HG03045 (cell line): Measurements from ENCODE around the gene RTL3.

Experiments used
- ATAC-seq: cut with Tn5 transposase; IDR thresholded peaks from one replicate; pipeline ENCODE4 v1.9.1; 2021; ENCODE audit warnings: mild to moderate bottlenecking, moderate library complexity; ENCODE audit not compliant: unreplicated experiment

Gene RTL3

GRCh38 chrX:78622831-78623230 lies 36.3 kb downstream of the RTL3 start:
- ATAC-seq = no peak

DNA sequence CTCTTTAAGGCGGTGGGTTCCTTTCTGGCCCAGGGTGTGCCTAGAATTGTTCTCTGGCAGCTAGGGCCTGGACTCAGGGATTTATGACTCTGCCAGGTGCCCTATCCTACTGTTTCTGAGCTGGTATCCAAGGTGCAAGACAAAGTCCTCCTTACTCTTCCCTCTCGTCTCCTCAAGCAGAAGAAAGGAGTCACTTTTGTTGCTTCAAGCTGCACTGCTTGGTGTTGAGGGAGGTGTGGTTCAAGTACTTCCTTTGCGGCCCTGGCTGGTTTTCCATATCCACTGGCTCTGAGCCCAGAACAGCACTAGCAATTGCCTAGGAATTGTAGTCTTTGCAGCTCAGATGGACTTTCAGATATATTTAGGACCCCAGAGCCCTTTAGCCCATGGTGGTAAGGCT lies 39.3 kb downstream of the RTL3 start:
- no peak for ATAC-seq

DNA sequence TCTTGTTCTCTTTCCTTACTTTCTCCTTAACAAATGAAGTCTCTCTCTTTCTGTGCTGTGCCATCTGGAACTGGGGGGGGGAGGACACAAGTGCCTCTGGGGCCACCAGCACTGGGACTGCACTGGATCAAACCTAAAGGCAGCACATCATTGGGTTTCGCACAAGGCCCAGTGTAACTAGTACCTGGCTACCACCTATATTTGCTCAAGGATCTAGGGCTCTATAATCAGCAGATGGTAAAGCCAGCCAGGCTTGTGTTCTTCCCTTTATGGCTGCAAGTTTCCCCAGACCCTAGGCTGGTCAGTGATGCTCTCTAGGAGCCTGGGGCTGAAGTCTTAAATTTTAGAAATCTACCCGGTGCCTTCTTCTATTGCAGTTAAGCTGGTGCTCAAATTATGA lies 40.1 kb downstream of the RTL3 start:
- no peak for ATAC-seq

DNA sequence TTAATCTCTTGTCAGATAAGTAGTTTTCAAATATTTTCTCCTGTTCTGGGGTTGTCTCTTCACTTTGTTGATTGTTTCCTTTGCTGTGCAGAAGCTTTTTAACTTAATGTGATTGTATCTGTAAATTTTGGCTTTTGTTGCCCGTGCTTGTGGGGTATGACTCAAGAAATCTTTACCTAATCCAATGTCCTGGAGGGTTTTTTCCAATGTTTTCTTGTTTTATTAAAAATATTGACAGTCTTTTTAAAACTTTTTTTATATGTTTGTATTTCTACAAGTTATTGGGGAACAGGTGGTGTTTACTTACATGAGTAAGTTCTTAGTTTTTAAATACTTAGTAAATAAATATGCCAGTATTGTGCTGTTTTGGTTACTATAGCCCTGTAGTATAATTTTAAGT lies 44.9 kb downstream of the RTL3 start:
- ATAC-seq = no peak
